ENCODE data around the gene HOXC4. TPM values are rescaled to one million over a fixed set of nuclear protein-coding genes. Genes with fewer than 3 reads are reported as not detected.

The HOXC4 gene
- total RNA-seq, 4 donors from 2014 or later, result 0.84 to 1.3 (median 1.1) TPM

DNA sequence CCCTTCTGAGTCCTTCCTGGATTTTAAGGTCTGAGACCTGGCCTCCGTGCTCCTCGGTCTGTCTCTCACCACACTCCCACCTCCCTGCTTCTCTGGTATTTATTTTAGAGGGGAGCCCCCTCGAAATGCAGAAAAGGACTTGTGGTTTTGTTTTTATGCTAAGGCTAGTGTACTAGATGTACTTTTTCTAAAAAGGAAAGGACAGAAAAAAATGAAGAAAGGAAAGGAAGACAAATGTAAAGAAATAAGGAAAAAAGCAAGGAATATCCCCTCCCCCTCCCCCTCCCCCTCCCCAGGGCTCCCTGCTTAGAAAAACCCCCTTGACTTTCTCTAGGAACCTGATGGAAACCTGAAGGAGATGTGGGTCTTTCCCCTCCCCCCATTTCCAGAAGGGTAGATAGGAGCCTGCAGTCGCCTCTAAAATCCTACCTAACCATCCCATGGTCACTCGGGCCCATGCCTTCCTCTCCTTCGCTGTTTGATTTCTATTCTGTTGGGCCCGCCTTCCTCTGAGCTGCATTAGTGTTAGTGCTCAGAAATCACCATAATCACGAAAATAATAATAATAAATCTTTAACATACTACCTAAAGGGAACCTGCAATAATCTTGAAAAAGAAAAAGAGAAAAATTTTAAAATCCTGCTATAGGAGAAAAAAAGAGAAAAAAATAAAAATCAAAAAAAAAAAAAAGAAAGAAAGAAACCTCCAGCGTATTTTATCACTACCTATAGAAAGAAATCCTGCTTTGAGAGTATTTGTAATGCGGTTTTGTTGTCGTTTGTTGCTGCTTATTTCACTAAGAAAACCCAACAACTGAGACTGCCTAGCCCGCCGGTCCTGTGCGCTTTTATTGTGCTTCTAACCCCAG lies 41.7 kb upstream of the HOXC4 start:
- DNase-seq (ENCODE audit: low spot score), result no peak
- TF ChIP-seq, protein P1, sequence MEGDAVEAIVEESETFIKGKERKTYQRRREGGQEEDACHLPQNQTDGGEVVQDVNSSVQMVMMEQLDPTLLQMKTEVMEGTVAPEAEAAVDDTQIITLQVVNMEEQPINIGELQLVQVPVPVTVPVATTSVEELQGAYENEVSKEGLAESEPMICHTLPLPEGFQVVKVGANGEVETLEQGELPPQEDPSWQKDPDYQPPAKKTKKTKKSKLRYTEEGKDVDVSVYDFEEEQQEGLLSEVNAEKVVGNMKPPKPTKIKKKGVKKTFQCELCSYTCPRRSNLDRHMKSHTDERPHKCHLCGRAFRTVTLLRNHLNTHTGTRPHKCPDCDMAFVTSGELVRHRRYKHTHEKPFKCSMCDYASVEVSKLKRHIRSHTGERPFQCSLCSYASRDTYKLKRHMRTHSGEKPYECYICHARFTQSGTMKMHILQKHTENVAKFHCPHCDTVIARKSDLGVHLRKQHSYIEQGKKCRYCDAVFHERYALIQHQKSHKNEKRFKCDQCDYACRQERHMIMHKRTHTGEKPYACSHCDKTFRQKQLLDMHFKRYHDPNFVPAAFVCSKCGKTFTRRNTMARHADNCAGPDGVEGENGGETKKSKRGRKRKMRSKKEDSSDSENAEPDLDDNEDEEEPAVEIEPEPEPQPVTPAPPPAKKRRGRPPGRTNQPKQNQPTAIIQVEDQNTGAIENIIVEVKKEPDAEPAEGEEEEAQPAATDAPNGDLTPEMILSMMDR (IDR thresholded peaks at IDR 0.05), result no peak
- ATAC-seq (ENCODE audit: low FRiP score), result no peak

DNA sequence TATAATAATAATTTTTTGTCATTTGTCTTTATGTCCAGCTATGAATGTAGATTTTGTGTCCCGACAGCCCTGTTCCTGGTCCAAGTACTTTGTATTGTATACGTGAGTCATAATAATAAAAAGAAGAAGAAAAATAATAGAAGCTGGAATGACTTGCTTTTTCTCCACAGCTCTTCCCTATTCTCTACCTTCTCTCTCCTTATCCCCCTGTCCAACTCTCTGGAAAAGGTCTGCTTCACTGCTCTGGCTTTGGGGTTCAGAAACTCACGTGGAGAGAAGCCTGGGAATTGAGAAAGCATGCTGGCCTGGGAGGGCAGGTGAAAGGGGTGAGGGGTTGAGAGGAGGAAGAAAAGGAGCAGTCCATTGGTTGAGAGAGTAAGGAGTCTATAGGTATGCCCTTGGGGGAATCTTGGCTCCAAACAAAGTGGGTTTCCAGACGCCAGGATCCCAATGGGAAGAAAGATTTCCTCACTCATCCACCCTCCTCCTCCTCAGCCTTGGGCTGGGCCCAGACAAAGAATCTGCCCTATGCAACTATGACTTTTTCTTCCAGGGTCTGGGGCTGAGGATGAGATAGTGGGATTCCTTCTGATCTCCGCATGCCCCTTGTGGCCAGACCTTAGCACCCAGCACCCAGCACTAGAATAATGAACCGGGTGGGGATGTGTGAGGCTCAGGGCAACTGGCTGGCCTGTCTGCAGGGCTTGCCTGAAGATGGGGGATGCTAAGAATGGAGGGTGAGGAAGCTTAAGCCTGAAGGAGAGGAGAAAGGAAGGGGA lies 40.8 kb upstream of the HOXC4 start:
- no peak for DNase-seq (ENCODE audit: low spot score)
- no peak for ATAC-seq (ENCODE audit: low FRiP score)
- TF ChIP-seq, protein P1 (IDR thresholded peaks at IDR 0.05), result no peak

DNA sequence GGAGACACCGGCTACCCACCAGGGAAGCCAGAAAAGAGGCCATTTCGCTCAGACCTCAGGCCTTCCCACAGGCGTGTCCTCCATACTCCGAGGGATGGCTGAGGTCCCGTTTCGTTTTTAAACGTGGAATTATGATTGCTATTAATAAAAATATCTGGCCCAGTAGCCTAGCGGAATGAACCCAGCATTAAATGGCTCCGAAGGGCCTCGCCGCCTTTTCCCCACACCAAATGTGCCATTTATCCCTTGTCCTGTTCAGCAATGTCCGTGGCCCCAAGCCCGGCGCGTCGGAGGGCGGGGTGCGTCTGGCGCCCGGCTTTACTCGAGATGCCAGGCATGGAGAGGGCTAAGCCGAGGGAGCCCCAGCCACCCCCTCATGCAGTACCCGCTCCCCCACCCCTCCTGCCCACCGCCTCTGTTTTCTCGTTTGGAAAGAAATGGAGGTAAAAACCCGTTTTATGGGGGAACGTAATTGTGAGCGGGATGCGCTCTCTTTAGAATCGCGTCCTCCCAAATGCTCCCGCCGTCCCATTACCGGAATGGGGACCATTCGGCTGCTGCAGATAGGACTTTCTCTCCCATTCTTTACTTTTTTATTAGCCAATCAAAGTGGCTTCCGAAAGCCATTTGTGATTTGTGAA lies 39.1 kb upstream of the HOXC4 start:
- DNase-seq (ENCODE audit: low spot score) (no peak), ATAC-seq (ENCODE audit: low FRiP score) (no peak)
- TF ChIP-seq, protein P1 (IDR thresholded peaks at IDR 0.05), result no peak

DNA sequence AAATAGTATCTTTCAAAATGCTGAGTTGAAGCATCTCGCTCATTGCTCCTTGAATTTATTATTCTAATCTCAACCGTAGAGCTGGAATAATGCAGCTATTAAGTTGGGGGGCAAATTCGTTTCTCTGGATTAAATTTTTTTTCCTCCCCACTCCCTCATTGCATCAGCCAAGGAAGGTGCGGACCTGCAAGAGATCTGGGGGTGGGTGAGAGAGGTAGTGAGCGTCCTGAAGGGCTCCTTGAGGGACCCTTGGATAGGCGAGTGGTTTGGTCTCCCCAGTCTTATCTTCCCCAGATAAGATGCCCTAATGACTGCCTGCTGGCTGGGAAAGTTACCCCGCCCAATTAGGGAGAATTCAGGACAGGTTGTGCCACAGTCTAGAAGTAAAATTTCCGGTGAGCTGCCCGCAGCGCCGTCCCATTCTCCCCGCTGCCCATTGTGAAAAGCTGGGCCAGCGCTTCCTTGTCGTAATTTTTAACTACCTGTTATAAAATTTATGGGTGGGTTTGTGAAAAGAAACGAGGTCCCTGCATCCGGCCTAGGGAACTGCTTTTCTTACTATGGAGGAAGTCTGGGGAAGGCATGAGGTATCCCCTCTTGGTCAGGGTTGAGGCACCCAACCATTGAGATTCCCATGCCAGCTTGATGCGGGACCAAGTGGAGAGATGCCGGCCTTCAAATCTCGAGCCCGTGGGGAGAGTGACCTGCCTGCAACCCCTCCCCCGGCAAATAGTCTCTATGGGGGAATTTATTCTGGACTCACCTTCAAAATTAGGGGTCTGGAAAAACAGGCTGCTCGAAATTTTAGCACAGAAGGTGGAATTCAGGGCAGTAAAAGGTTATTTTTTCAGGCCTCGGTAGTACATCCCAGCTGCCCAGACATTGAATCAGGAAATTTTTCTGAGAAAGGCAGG lies 38.4 kb upstream of the HOXC4 start:
- no peak for DNase-seq (ENCODE audit: low spot score)
- no peak for ATAC-seq (ENCODE audit: low FRiP score)
- TF ChIP-seq, protein P1 (IDR thresholded peaks at IDR 0.05), result no peak

DNA sequence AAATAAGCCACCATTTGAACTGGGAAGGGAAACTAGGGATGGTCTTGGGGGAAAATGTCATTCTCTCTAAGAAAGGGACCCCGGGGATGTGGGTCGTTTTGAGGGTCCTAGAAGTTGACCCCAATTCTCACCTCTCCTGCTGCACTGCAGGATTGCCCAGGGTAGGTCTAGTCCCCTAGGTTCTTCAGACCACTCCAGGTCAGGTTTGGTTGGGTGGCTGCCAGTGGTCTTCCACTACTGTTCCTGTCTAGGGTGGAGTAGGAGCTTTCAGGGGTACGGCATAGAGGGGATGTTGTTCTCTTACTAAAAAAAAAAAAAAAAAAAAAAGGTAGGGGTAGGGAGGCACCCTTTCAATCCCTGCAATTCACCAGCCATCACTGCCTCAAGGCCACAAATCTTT lies 37.6 kb upstream of the HOXC4 start:
- ATAC-seq (ENCODE audit: low FRiP score) (no peak), DNase-seq (ENCODE audit: low spot score) (no peak)
- TF ChIP-seq, protein P1 (IDR thresholded peaks at IDR 0.05), result no peak

DNA sequence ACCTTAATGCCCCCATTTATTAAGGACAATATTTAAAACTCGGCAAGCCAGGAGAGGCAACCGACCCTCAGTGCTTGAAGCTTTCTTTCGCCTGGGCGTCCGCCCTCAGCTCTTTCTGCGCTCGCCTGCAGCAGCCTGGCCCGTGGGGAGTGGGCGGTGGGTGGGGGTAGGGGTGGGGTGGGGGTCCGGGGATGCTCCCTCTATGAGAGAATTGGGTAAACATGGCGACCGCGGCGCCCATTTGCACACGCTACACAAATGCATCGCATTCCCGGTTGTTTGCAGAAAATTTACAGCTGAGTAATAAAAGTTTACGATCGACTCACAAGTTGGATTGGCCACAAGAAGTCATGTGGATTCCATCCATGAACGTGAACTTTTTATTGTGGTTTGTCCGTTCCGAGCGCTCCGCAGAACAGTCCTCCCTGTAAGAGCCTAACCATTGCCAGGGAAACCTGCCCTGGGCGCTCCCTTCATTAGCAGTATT lies 37.1 kb upstream of the HOXC4 start:
- ATAC-seq (ENCODE audit: low FRiP score) (no peak), DNase-seq (ENCODE audit: low spot score) (no peak)
- TF ChIP-seq, protein P1 (IDR thresholded peaks at IDR 0.05), result no peak

Data from omental fat pad (tissue), 4 donors.